Measurements from ENCODE around the gene RASGEF1C.
"Not testable (repeated sequence)": the region's sequence is repeated elsewhere in the genome, so short reads cannot be mapped to it uniquely, and the experiment has no call there.

Gene RASGEF1C

GRCh38 chr5:180099733-180100611, 109.0 kb downstream of the RASGEF1C start:
- DNase-seq (ENCODE audit: low spot score): no peak

GRCh38 chr5:180098991-180099732, 109.8 kb downstream of the RASGEF1C start:
- DNase-seq (ENCODE audit: low spot score): no peak

- DNase-seq (ENCODE audit: low spot score): no peak
Observed at GRCh38 chr5:180098526-180098925, 110.5 kb downstream of the RASGEF1C start.

DNA sequence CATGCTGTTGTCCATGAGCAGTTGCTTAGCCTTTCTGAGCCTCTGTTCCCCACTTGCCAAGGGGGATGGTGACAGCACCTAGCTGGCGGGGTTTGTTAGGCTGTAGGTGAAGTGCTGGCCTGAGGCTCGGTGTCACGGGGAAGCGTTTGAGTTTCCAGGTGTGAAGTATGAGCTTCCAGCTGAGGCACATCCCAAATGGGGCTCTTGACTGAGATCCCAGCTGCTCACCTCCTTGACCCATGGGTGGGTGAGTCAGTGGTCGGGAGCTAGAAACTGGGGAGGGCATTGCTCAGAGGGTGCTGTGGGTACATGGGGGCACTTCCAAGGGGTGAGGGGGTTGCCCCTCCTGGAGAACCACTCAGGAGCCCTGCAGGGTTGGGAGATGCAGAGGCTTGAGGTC, 111.1 kb downstream of the RASGEF1C start:
- no peak for DNase-seq (ENCODE audit: low spot score)

GRCh38 chr5:180097163-180097894, 111.7 kb downstream of the RASGEF1C start:
- no peak for DNase-seq (ENCODE audit: low spot score)

GRCh38 chr5:180096616-180097015, 112.4 kb downstream of the RASGEF1C start:
- DNase-seq (ENCODE audit: low spot score): no peak

- DNase-seq (ENCODE audit: low spot score): no peak
Observed at GRCh38 chr5:180095545-180095944, 113.5 kb downstream of the RASGEF1C start.

DNA sequence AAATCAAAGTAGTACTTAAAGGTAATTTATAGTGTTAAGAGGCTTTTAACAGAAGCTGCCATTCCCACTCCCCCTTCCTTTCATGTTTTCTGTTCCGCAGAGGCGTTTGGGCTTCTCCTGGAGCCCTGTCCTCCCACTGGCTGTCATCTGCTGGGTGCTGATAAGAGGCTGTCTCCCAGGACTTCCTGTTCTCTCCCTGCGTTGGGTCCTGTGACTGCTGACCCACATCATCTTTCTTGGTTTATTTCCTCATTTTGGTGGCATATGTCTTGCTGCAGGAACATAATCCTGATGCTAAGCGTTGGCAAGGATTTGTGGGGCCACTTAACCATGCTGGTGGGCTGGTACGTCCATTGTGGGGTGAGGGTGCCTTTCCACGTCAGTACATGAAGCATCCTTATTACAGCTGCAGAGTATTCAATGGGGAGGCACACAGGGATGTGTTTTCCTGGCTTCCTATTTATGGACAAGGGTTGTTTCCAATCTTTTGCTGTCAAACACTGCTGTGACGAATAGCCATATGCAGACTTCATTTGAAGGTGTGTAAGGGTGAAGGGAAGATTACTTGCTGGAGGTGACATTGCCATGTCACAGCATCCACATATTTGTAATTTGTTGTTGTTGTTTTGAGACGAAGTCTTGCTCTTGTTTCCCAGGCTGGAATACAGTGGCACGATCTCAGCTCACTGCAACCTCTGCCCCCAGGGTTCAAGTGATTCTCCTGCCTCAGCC, 115.2 kb downstream of the RASGEF1C start:
- DNase-seq (ENCODE audit: low spot score): no peak

- DNase-seq (ENCODE audit: low spot score): no peak
Observed at GRCh38 chr5:180093241-180093640, 115.8 kb downstream of the RASGEF1C start.

DNA sequence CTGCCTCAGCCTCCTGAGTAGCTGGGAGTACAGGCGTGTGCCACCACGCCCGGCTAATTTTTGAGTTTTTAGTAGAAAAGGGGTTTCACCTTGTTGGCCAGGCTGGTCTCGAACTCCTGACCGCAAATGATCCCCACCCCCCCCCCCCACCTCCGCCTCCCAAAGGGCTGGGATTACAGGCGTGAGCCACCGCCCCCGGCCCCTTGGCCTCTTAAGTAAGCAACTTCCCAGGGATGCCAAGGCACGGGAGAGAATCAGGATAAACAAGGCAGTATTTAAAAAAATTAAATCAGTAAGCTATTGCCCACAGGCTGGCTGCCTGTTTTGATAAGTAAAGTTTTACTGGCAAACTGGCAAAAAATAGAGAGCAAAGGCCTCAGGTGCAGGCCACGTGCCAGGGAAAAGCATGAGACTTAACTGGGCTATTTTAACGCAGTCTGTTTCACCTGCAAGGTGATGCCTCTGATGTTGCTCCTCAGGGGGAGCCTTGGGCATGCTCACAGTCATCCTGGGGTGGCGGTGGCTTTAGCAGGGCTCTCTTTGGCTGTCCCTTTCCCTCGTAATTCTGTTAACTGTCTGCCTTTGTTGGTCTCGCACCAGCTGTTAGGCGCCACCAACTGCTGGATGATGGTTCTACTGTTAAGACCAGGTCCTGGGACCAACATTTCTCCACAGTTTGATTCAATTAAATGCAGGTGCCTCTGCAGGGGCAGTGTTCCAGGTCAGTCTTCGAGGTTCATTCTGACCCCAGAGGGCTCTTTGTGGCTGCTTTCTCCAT, 118.1 kb downstream of the RASGEF1C start:
- no peak for DNase-seq (ENCODE audit: low spot score)

DNA sequence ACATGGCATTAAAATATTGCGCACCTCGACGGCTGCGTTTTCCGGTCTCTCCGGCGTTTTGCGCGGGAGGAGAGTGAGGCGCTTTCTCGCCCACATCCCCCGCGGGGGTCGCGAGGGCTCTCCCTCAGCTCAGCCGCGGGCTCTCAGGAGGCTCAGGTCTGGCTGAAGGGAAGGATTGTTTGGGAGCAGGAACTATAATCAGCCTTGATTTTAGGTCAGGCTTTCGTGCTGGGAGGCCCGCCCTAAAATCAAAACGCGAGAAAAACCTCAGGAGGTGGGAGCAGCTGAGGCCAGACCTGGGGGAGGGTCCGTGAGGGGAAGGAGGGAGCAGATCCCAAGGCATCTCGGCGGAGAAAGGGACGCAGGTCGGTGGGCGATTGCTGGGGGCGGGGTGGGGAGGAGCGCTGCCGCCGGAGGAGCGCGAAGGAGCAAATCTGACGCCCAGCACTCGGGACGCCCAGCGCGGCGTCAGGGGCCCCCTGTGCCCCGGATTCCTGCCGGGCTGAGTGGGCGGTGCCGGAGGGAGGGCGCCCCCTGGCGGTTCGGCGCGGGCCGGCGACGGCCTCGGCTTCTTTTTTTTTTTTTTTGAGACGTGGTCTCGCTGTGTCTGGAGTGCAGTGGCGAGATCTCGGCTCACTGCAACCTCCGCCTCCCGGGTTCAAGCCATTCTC, 118.8 kb downstream of the RASGEF1C start:
- DNase-seq (ENCODE audit: low spot score): peak; percentile 89

GRCh38 chr5:180089628-180090027, 119.4 kb downstream of the RASGEF1C start:
- DNase-seq (ENCODE audit: low spot score): not testable (repeated sequence)

GRCh38 chr5:180088561-180088960, 120.5 kb downstream of the RASGEF1C start:
- DNase-seq (ENCODE audit: low spot score): no peak

DNA sequence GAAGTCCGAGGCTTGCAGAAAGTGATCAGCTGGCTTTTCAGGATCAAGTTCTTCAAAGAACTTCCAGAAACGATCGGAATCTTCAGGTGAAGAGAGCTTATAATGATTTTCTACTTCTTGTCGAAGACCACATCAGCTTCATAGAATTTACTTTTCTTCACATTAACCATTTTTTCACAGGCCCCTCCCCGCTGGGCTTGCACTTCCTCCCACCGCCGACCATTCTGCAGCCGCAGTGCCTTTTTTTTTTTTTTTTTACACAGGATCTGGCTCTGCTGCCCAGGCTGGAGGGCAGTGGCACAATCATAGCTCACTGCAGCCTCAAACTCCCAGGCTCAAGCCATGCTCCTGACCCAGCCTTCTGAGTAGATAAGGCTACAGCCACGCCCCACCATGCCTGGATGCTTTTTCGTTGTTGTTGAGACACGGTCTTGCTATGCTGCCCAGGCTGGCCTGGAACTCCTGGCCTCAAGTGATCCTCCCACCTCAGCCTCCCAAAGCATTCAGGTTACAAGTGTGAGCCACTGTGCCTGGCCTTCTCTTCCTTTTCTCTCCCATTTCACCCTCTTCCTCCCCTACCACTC, 122.1 kb downstream of the RASGEF1C start:
- no peak for DNase-seq (ENCODE audit: low spot score)

DNA sequence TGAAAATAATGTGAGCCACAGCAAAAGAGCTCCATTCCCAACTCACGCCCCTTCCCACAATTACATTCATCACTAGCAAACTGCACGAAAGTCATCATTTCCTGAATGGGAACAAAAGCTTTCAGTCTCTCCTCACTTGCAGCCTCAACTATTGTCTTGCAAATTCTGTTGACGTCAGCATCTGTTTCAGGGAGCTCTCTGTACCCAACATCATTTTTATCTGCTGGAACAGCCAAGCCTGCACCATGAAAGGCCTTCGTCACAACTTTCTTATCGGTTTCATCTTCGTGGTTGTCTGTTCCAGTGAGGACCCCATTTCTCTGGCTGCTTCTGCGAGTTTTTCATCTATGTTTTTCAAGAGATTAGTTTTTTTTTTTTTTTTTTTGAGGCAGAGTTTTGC, 123.2 kb downstream of the RASGEF1C start:
- DNase-seq (ENCODE audit: low spot score): no peak

GRCh38 chr5:180084638-180085561, 124.1 kb downstream of the RASGEF1C start:
- DNase-seq (ENCODE audit: low spot score): no peak

GRCh38 chr5:180083529-180084060, 125.4 kb downstream of the RASGEF1C start:
- DNase-seq (ENCODE audit: low spot score): no peak

DNA sequence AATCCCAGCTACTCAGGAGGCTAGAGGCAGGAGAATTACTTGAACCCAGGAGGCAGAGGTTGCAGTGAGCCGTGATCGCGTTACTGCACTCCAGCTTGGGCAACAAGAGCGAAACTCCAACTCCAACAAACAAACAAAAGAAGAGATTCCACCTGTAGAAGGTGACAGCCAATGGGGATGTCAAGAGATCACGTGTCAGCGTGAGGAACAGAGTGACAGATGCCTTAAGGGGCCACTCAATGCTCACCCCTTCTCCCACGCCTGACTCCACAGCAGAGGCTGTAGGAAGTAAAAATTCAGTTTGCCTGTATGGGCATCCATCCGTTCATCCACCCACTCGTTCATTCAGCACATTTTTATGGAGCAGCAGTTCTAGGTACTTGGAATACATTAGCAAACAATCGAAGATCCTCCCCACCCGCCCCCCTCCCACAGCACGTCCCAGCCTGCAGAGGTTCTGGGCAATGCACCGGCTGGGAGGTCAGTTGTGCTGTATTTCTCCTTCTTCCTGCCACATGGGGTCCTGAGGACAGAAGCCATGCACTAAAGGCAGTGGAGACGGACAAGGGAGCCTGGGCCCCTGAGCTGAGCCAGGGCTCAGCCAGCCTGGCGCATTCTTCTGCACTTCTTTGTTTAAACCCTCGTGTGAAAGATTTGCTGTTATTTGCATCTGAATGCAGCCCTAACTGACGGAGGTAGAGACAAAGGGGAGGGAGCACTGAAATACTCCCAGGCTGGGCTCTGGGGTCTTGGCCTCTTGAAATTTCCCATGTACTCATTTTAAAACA, 126.2 kb downstream of the RASGEF1C start:
- no peak for DNase-seq (ENCODE audit: low spot score)

Measured in left forelimb (tissue), 1 donor.